ENCODE measurements around the gene RPL41.

RPL41 gene

GRCh38 chr12:56129942-56130495 is 13.6 kb downstream of the RPL41 start:
- Histone ChIP-seq H2BK5ac (ENCODE audit: low read length) (no peak overlapping the region), H3K27ac (ENCODE audit: low read depth, low read length) (no peak overlapping the region), H3K9ac (ENCODE audit: low read length) (peak overlapping the region; percentile 72), H4K8ac (ENCODE audit: low read depth, low read length) (no peak overlapping the region), H3K18ac (ENCODE audit: low read length) (no peak overlapping the region), H2BK15ac (replicated peaks; ENCODE audit: low read depth) (no peak overlapping the region), H3K4me3 (ENCODE audit: low read length) (no peak overlapping the region), H2AK5ac (ENCODE audit: low read length) (no peak overlapping the region), H3K79me2 (ENCODE audit: control insufficient read depth, insufficient read depth, low read length) (peaks cover 4% of the 10 kb centered on the region), H4K5ac (ENCODE audit: low read length) (no peak overlapping the region), H2BK120ac (ENCODE audit: low read depth, low read length) (no peak overlapping the region), H3K23ac (ENCODE audit: low read length) (no peak overlapping the region), H3K36me3 (ENCODE audit: control insufficient read depth, insufficient read depth, low read length) (peaks cover 9% of the 10 kb centered on the region), H3K4me2 (ENCODE audit: low read length) (no peak overlapping the region), H3K4me1 (ENCODE audit: control insufficient read depth, low read depth, low read length) (peaks cover 8% of the 10 kb centered on the region), H3K4ac (ENCODE audit: low read depth, low read length) (no peak overlapping the region), H3K56ac (ENCODE audit: low read length) (peak overlapping the region; percentile 86), H3K79me1 (ENCODE audit: low read length) (peaks cover 10% of the 10 kb centered on the region), H3K27me3 (ENCODE audit: insufficient read depth, low read length, poor library complexity) (no peaks in the 10 kb centered on the region)
- no CpG with 5 or more reads among the region's 22 CpGs for WGBS (ENCODE audit: extremely low coverage, insufficient coverage, low lambda C conversion rate)
- DNase-seq = no peak

- Histone ChIP-seq H3K36me3 (ENCODE audit: control insufficient read depth, insufficient read depth, low read length) (peaks cover 9% of the 10 kb centered on the region), H3K79me1 (ENCODE audit: low read length) (peaks cover 10% of the 10 kb centered on the region), H3K4ac (ENCODE audit: low read depth, low read length) (no peak overlapping the region), H3K18ac (ENCODE audit: low read length) (no peak overlapping the region), H3K27me3 (ENCODE audit: insufficient read depth, low read length, poor library complexity) (no peaks in the 10 kb centered on the region), H4K8ac (ENCODE audit: low read depth, low read length) (no peak overlapping the region), H2BK5ac (ENCODE audit: low read length) (no peak overlapping the region), H3K79me2 (ENCODE audit: control insufficient read depth, insufficient read depth, low read length) (peaks cover 4% of the 10 kb centered on the region), H2AK5ac (ENCODE audit: low read length) (no peak overlapping the region), H3K56ac (ENCODE audit: low read length) (no peak overlapping the region), H4K5ac (ENCODE audit: low read length) (no peak overlapping the region), H3K23ac (ENCODE audit: low read length) (no peak overlapping the region), H2BK120ac (ENCODE audit: low read depth, low read length) (no peak overlapping the region), H2BK15ac (replicated peaks; ENCODE audit: low read depth) (no peak overlapping the region), H3K4me2 (ENCODE audit: low read length) (no peak overlapping the region), H3K4me3 (ENCODE audit: low read length) (no peak overlapping the region), H3K27ac (ENCODE audit: low read depth, low read length) (no peak overlapping the region), H3K4me1 (ENCODE audit: control insufficient read depth, low read depth, low read length) (peaks cover 8% of the 10 kb centered on the region), H3K9ac (ENCODE audit: low read length) (no peak overlapping the region)
- no peak for DNase-seq
- WGBS (ENCODE audit: extremely low coverage, insufficient coverage, low lambda C conversion rate) = no CpG with 5 or more reads among the region's 4 CpGs
Measured at GRCh38 chr12:56130876-56131275, 14.4 kb downstream of the RPL41 start.

GRCh38 chr12:56134897-56135296 is 18.5 kb downstream of the RPL41 start:
- no peaks in the 10 kb centered on the region for H3K79me2 ChIP-seq (ENCODE audit: control insufficient read depth, insufficient read depth, low read length)
- H2BK120ac ChIP-seq (ENCODE audit: low read depth, low read length) = no peak overlapping the region
- no CpG with 5 or more reads among the region's 6 CpGs for whole genome bisulfite sequencing (ENCODE audit: extremely low coverage, insufficient coverage, low lambda C conversion rate)
- peaks cover 4% of the 10 kb centered on the region for H3K79me1 ChIP-seq (ENCODE audit: low read length)
- no peak for DNase-seq
- H3K4me1 ChIP-seq (ENCODE audit: control insufficient read depth, low read depth, low read length) = no peaks in the 10 kb centered on the region
- H3K23ac ChIP-seq (ENCODE audit: low read length) = no peak overlapping the region
- H2BK5ac ChIP-seq (ENCODE audit: low read length) = no peak overlapping the region
- H2AK5ac ChIP-seq (ENCODE audit: low read length) = no peak overlapping the region
- H3K4ac ChIP-seq (ENCODE audit: low read depth, low read length) = no peak overlapping the region
- H3K18ac ChIP-seq (ENCODE audit: low read length) = no peak overlapping the region
- H3K27ac ChIP-seq (ENCODE audit: low read depth, low read length) = no peak overlapping the region
- H2BK15ac ChIP-seq (replicated peaks; ENCODE audit: low read depth) = no peak overlapping the region
- no peak overlapping the region for H3K56ac ChIP-seq (ENCODE audit: low read length)
- no peak overlapping the region for H4K8ac ChIP-seq (ENCODE audit: low read depth, low read length)
- H3K9ac ChIP-seq (ENCODE audit: low read length) = no peak overlapping the region
- H4K5ac ChIP-seq (ENCODE audit: low read length) = no peak overlapping the region
- no peak overlapping the region for H3K4me2 ChIP-seq (ENCODE audit: low read length)
- H3K27me3 ChIP-seq (ENCODE audit: insufficient read depth, low read length, poor library complexity) = no peaks in the 10 kb centered on the region
- H3K36me3 ChIP-seq (ENCODE audit: control insufficient read depth, insufficient read depth, low read length) = peaks cover 21% of the 10 kb centered on the region
- no peak overlapping the region for H3K4me3 ChIP-seq (ENCODE audit: low read length)

- Histone ChIP-seq H4K5ac (ENCODE audit: low read length) (no peak overlapping the region), H2BK15ac (replicated peaks; ENCODE audit: low read depth) (no peak overlapping the region), H3K27me3 (ENCODE audit: insufficient read depth, low read length, poor library complexity) (no peaks in the 10 kb centered on the region), H3K4me2 (ENCODE audit: low read length) (no peak overlapping the region), H3K9ac (ENCODE audit: low read length) (no peak overlapping the region), H3K4me1 (ENCODE audit: control insufficient read depth, low read depth, low read length) (no peaks in the 10 kb centered on the region), H3K27ac (ENCODE audit: low read depth, low read length) (no peak overlapping the region), H2BK120ac (ENCODE audit: low read depth, low read length) (no peak overlapping the region), H3K79me1 (ENCODE audit: low read length) (no peaks in the 10 kb centered on the region), H4K8ac (ENCODE audit: low read depth, low read length) (no peak overlapping the region), H2BK5ac (ENCODE audit: low read length) (no peak overlapping the region), H3K79me2 (ENCODE audit: control insufficient read depth, insufficient read depth, low read length) (no peaks in the 10 kb centered on the region), H3K4ac (ENCODE audit: low read depth, low read length) (no peak overlapping the region), H2AK5ac (ENCODE audit: low read length) (no peak overlapping the region), H3K18ac (ENCODE audit: low read length) (no peak overlapping the region), H3K23ac (ENCODE audit: low read length) (no peak overlapping the region), H3K4me3 (ENCODE audit: low read length) (no peak overlapping the region), H3K56ac (ENCODE audit: low read length) (no peak overlapping the region), H3K36me3 (ENCODE audit: control insufficient read depth, insufficient read depth, low read length) (peaks cover 26% of the 10 kb centered on the region)
- no peak for DNase-seq
- WGBS (ENCODE audit: extremely low coverage, insufficient coverage, low lambda C conversion rate) = no CpG with 5 or more reads among the region's 14 CpGs
Measured at GRCh38 chr12:56137853-56138571, 21.6 kb downstream of the RPL41 start.

GRCh38 chr12:56141946-56142784 is 25.7 kb downstream of the RPL41 start:
- H3K79me2 ChIP-seq (ENCODE audit: control insufficient read depth, insufficient read depth, low read length) = no peaks in the 10 kb centered on the region
- no peak overlapping the region for H3K4me3 ChIP-seq (ENCODE audit: low read length)
- H3K23ac ChIP-seq (ENCODE audit: low read length) = no peak overlapping the region
- H3K4ac ChIP-seq (ENCODE audit: low read depth, low read length) = no peak overlapping the region
- H2BK15ac ChIP-seq (replicated peaks; ENCODE audit: low read depth) = no peak overlapping the region
- no peaks in the 10 kb centered on the region for H3K4me1 ChIP-seq (ENCODE audit: control insufficient read depth, low read depth, low read length)
- H3K9ac ChIP-seq (ENCODE audit: low read length) = no peak overlapping the region
- no peak overlapping the region for H4K5ac ChIP-seq (ENCODE audit: low read length)
- no peaks in the 10 kb centered on the region for H3K79me1 ChIP-seq (ENCODE audit: low read length)
- H3K27me3 ChIP-seq (ENCODE audit: insufficient read depth, low read length, poor library complexity) = no peaks in the 10 kb centered on the region
- no peak overlapping the region for H3K4me2 ChIP-seq (ENCODE audit: low read length)
- no peak overlapping the region for H3K18ac ChIP-seq (ENCODE audit: low read length)
- peaks cover 24% of the 10 kb centered on the region for H3K36me3 ChIP-seq (ENCODE audit: control insufficient read depth, insufficient read depth, low read length)
- no peak overlapping the region for H2AK5ac ChIP-seq (ENCODE audit: low read length)
- H2BK5ac ChIP-seq (ENCODE audit: low read length) = no peak overlapping the region
- no CpG with 5 or more reads among the region's 19 CpGs for WGBS (ENCODE audit: extremely low coverage, insufficient coverage, low lambda C conversion rate)
- no peak for DNase-seq
- no peak overlapping the region for H3K27ac ChIP-seq (ENCODE audit: low read depth, low read length)
- no peak overlapping the region for H3K56ac ChIP-seq (ENCODE audit: low read length)
- H4K8ac ChIP-seq (ENCODE audit: low read depth, low read length) = no peak overlapping the region
- H2BK120ac ChIP-seq (ENCODE audit: low read depth, low read length) = no peak overlapping the region

Data from mesendoderm (in vitro differentiated cells).